Measurements from ENCODE around the gene ALG9. TPM values are rescaled to one million over a fixed set of nuclear protein-coding genes. Genes with fewer than 3 reads are reported as not detected.

The ALG9 gene
- total RNA-seq, 1 experiment from 2014 or later: 27.8 TPM

- no peak overlapping the region for H3K4me2 ChIP-seq
- H3K9me3 ChIP-seq (ENCODE audit: insufficient read depth, low read depth): no peaks in the 10 kb centered on the region
- no TSS peak for BruUV-seq (replicated peaks)
- TF ChIP-seq EZH2 (IDR thresholded peaks at IDR 0.05; ENCODE audit: low read depth): no peak
- TF ChIP-seq CTCF (conservative IDR thresholded peaks at IDR 0.05): no peak
- H3K27ac ChIP-seq: peak overlapping the region; percentile 86; the same call in 1 of the 2 replicates
- no peaks in the 10 kb centered on the region for H4K20me1 ChIP-seq (ENCODE audit: insufficient read depth)
- peaks cover 51% of the 10 kb centered on the region for H3K4me1 ChIP-seq (replicated peaks; ENCODE audit: insufficient read depth)
- no peaks in the 10 kb centered on the region for H3K9me2 ChIP-seq (ENCODE audit: insufficient read depth)
- H3K4me3 ChIP-seq: no peak overlapping the region
- peak in 1 of 2 experiments; percentile 81 for DNase-seq
- peaks cover 57% of the 10 kb centered on the region for H3K36me3 ChIP-seq (ENCODE audit: low read depth)
- CTCF ChIA-PET: no interaction called here
- H3K27me3 ChIP-seq (ENCODE audit: insufficient read depth, low read depth): no peaks in the 10 kb centered on the region
- intact Hi-C loops (cut with micrococcal nuclease; ENCODE audit: unreplicated experiment): no loop called here
- POLR2A ChIA-PET (ENCODE audit: unreplicated experiment): no interaction called here
- peaks cover 41% of the 10 kb centered on the region for H3F3A ChIP-seq (ENCODE audit: insufficient read depth, low read depth)
- H2AFZ ChIP-seq: no peak overlapping the region
- peaks cover 10% of the 10 kb centered on the region; the same call in 1 of the 2 replicates for H3K79me2 ChIP-seq (ENCODE audit: low read depth)
Measured at GRCh38 chr11:111748035-111748804, 123.2 kb downstream of the ALG9 start.

- POLR2A ChIA-PET (ENCODE audit: unreplicated experiment): interaction anchor here (0.6 to 0.7 kb wide), 4 partner anchors 14 to 148 kb away, joined by 3 to 7 read pairs (median 5); no protein-coding TSS in a partner anchor
- Histone ChIP-seq H3K27me3 (ENCODE audit: insufficient read depth, low read depth) (no peaks in the 10 kb centered on the region), H4K20me1 (ENCODE audit: insufficient read depth) (no peaks in the 10 kb centered on the region), H3K4me3 (peak overlapping the region; percentile 5; the same call in 1 of the 2 replicates), H3K9me3 (ENCODE audit: insufficient read depth, low read depth) (no peaks in the 10 kb centered on the region), H3K27ac (peak overlapping the region; percentile 86), H3K9me2 (ENCODE audit: insufficient read depth) (no peaks in the 10 kb centered on the region), H3K79me2 (ENCODE audit: low read depth) (peaks cover 10% of the 10 kb centered on the region; the same call in 1 of the 2 replicates), H3K4me1 (replicated peaks; ENCODE audit: insufficient read depth) (peaks cover 51% of the 10 kb centered on the region), H2AFZ (no peak overlapping the region), H3K36me3 (ENCODE audit: low read depth) (peaks cover 61% of the 10 kb centered on the region), H3F3A (ENCODE audit: insufficient read depth, low read depth) (peaks cover 45% of the 10 kb centered on the region), H3K4me2 (peak overlapping the region; percentile 53)
- CTCF ChIA-PET: interaction anchor here (0.6 to 0.7 kb wide), 2 partner anchors 32 to 36 kb away, joined by 3 read pairs; no protein-coding TSS in a partner anchor
- TF ChIP-seq EZH2 (IDR thresholded peaks at IDR 0.05; ENCODE audit: low read depth): no peak
- no peak for TF ChIP-seq CTCF (conservative IDR thresholded peaks at IDR 0.05)
- no TSS peak for BruUV-seq (replicated peaks)
- peak in 1 of 2 experiments; percentile 93 for DNase-seq
- intact Hi-C loops (cut with micrococcal nuclease; ENCODE audit: unreplicated experiment): no loop called here
Measured at GRCh38 chr11:111745719-111746504, 125.5 kb downstream of the ALG9 start.

- Histone ChIP-seq H3K27me3 (ENCODE audit: insufficient read depth, low read depth) (no peaks in the 10 kb centered on the region), H3K4me2 (no peak overlapping the region), H3K9me2 (ENCODE audit: insufficient read depth) (no peaks in the 10 kb centered on the region), H3K4me3 (no peak overlapping the region), H3K79me2 (ENCODE audit: low read depth) (peaks cover 10% of the 10 kb centered on the region; the same call in 1 of the 2 replicates), H3K4me1 (replicated peaks; ENCODE audit: insufficient read depth) (peaks cover 47% of the 10 kb centered on the region), H4K20me1 (ENCODE audit: insufficient read depth) (no peaks in the 10 kb centered on the region), H3K36me3 (ENCODE audit: low read depth) (peaks cover 56% of the 10 kb centered on the region), H3F3A (ENCODE audit: insufficient read depth, low read depth) (peaks cover 51% of the 10 kb centered on the region), H3K9me3 (ENCODE audit: insufficient read depth, low read depth) (no peaks in the 10 kb centered on the region), H3K27ac (no peak overlapping the region), H2AFZ (no peak overlapping the region)
- BruUV-seq (replicated peaks): no TSS peak
- CTCF ChIA-PET: no interaction called here
- TF ChIP-seq CTCF (conservative IDR thresholded peaks at IDR 0.05): no peak
- TF ChIP-seq EZH2 (IDR thresholded peaks at IDR 0.05; ENCODE audit: low read depth): no peak
- DNase-seq: no peak
- POLR2A ChIA-PET (ENCODE audit: unreplicated experiment): no interaction called here
- intact Hi-C loops (cut with micrococcal nuclease; ENCODE audit: unreplicated experiment): no loop called here
Measured at GRCh38 chr11:111743700-111744099, 127.7 kb downstream of the ALG9 start.
